RWPE2 (cell line): ENCODE measurements around the gene MEIS1.

ENCODE experiments used
- ATAC-seq: fragments of 200-7000 bp; cut with Tn5 transposase; 3 replicates; pipeline ENCODE4 v1.9.1; 2021; ENCODE audit warnings: low read depth
- DNase-seq: peaks from one replicate; pipeline ENCODE4 v3.0.0-alpha.2; 2020; ENCODE audit warnings: low spot score
- H3K27ac ChIP-seq: fragments of 450-650 bp; 2 replicates; pipeline ENCODE4 v1.5.1; 2017; ENCODE audit warnings: mild to moderate bottlenecking; ENCODE audit not compliant: poor library complexity, severe bottlenecking
- H3K27me3 ChIP-seq: fragments of 250-450 bp; sonication (Bioruptor Pico); 2 replicates; pipeline ENCODE4 v1.5.1; 2021; ENCODE audit warnings: mild to moderate bottlenecking, moderate library complexity; ENCODE audit not compliant: insufficient read depth, poor library complexity, severe bottlenecking
- H3K36me3 ChIP-seq: fragments of 250-450 bp; sonication (Bioruptor Pico); 2 replicates; pipeline ENCODE4 v1.5.1; 2020; ENCODE audit warnings: low read depth, mild to moderate bottlenecking, moderate library complexity
- H3K4me1 ChIP-seq: fragments of 250-450 bp; sonication (Bioruptor Pico); 2 replicates; pipeline ENCODE4 v1.5.1; 2021; ENCODE audit warnings: mild to moderate bottlenecking, moderate library complexity; ENCODE audit not compliant: insufficient read depth, poor library complexity, severe bottlenecking
- H3K4me3 ChIP-seq: fragments of 250-450 bp; sonication (Bioruptor Pico); 2 replicates; pipeline ENCODE4 v1.5.1; 2021; ENCODE audit warnings: mild to moderate bottlenecking, moderate library complexity; ENCODE audit not compliant: severe bottlenecking
- H3K9me3 ChIP-seq: fragments of 250-450 bp; sonication (Bioruptor Pico); 2 replicates; pipeline ENCODE4 v1.5.1; 2021; ENCODE audit warnings: mild to moderate bottlenecking, moderate library complexity; ENCODE audit not compliant: severe bottlenecking
- CTCF ChIP-seq: fragments of 450-650 bp; IDR thresholded peaks from one replicate; pipeline ENCODE4 v1.5.1; 2017; ENCODE audit warnings: mild to moderate bottlenecking, moderate library complexity; ENCODE audit not compliant: poor library complexity, severe bottlenecking

Gene MEIS1

GRCh38 chr2:66534461-66534860, 99.5 kb downstream of the MEIS1 start:
- H3K4me1 ChIP-seq: peaks cover 4% of the 10 kb centered on the region
- no peak for TF ChIP-seq CTCF
- H3K4me3 ChIP-seq: no peak overlapping the region
- ATAC-seq: no peak
- no peak overlapping the region for H3K27ac ChIP-seq
- H3K36me3 ChIP-seq: no peaks in the 10 kb centered on the region
- no peaks in the 10 kb centered on the region for H3K27me3 ChIP-seq
- DNase-seq: no peak
- no peaks in the 10 kb centered on the region for H3K9me3 ChIP-seq

GRCh38 chr2:66535574-66536289, 100.8 kb downstream of the MEIS1 start:
- ATAC-seq: no peak
- no peak for DNase-seq
- Histone ChIP-seq H3K9me3 (no peaks in the 10 kb centered on the region), H3K27me3 (no peaks in the 10 kb centered on the region), H3K27ac (no peak overlapping the region), H3K4me1 (peaks cover 5% of the 10 kb centered on the region), H3K4me3 (no peak overlapping the region), H3K36me3 (no peaks in the 10 kb centered on the region)
- TF ChIP-seq CTCF: no peak

GRCh38 chr2:66536290-66536673, 101.4 kb downstream of the MEIS1 start:
- ATAC-seq (no peak), DNase-seq (no peak)
- Histone ChIP-seq H3K36me3 (no peaks in the 10 kb centered on the region), H3K4me3 (no peak overlapping the region), H3K27me3 (no peaks in the 10 kb centered on the region), H3K27ac (no peak overlapping the region), H3K4me1 (peaks cover 5% of the 10 kb centered on the region), H3K9me3 (no peaks in the 10 kb centered on the region)
- TF ChIP-seq CTCF: no peak

- ATAC-seq (no peak), DNase-seq (no peak)
- H3K36me3 ChIP-seq: no peaks in the 10 kb centered on the region
- no peak overlapping the region for H3K4me3 ChIP-seq
- no peak overlapping the region for H3K27ac ChIP-seq
- H3K9me3 ChIP-seq: no peaks in the 10 kb centered on the region
- peaks cover 5% of the 10 kb centered on the region for H3K4me1 ChIP-seq
- no peak for TF ChIP-seq CTCF
- no peaks in the 10 kb centered on the region for H3K27me3 ChIP-seq
These were observed 102.1 kb downstream of the MEIS1 start for GRCh38 chr2:66536997-66537396.

GRCh38 chr2:66538291-66538690, 103.4 kb downstream of the MEIS1 start:
- ATAC-seq (no peak), DNase-seq (no peak)
- no peak overlapping the region for H3K27ac ChIP-seq
- no peaks in the 10 kb centered on the region for H3K9me3 ChIP-seq
- no peaks in the 10 kb centered on the region for H3K36me3 ChIP-seq
- H3K27me3 ChIP-seq: no peaks in the 10 kb centered on the region
- no peak overlapping the region for H3K4me3 ChIP-seq
- peaks cover 5% of the 10 kb centered on the region for H3K4me1 ChIP-seq
- TF ChIP-seq CTCF: no peak
